Measurements from ENCODE around the gene HSPA5. TPM values are rescaled to one million over a fixed set of nuclear protein-coding genes. Genes with fewer than 3 reads are reported as not detected.

The HSPA5 gene
- total and polyA plus RNA-seq, 4 donors = 108 to 342 (median 237) TPM

DNA sequence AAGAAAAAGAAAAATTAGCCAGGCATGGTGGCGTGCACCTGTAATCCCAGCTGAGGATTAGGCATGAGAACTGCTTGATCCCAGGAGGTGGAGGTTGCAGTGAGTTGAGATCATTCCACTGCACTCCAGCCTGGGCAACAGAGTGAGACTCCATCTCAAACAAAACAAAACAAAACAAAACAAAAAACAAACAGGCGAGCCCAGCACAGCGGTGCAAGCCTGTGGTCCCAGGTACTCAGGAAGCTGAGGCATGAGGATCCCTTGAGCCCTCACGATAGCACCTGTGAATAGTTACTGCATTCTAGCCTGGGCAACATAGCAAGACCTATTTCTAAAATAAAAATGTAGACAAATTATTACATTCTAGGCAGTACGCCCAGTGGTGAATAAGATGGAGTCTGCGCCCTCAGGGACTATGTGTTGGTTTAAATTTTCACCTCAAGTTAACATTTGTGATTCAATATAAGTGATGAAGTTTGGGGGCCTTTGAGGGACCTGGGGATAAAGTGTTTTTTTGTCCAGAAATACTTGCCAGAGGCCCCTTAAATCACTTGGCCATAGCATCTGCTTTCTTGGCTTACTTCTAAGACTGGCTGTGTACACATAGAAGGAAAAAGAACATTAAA, 17.1 kb upstream of the HSPA5 start:
- Histone ChIP-seq H3K4me3 (ENCODE audit: low read depth in 1 of 3, low read length in 3 of 3) (no peak overlapping the region), H3K27me3 (ENCODE audit: control insufficient read depth in 4 of 4, insufficient read depth in 4 of 4, low read length in 3 of 4) (no peaks in the 10 kb centered on the region), H3K27ac (ENCODE audit: low read depth in 1 of 2, low read length in 2 of 2) (no peak overlapping the region), H3K9ac (ENCODE audit: low read depth in 1 of 2, low read length in 2 of 2) (no peak overlapping the region), H3K36me3 (ENCODE audit: control insufficient read depth in 4 of 4, insufficient read depth in 3 of 4, low read depth in 1 of 4, low read length in 3 of 4) (no peaks in the 10 kb centered on the region), H3K4me1 (ENCODE audit: control insufficient read depth in 4 of 4, insufficient read depth in 4 of 4, low read length in 3 of 4) (peaks cover 3 to 9% (median 6%) of the 10 kb centered on the region in 4 donors), H3K9me3 (ENCODE audit: control insufficient read depth in 4 of 4, low read length in 3 of 4) (no peaks in the 10 kb centered on the region)
- TF ChIP-seq SP1 (IDR thresholded peaks at IDR 0.05) = no peak
- TF ChIP-seq, protein P1, sequence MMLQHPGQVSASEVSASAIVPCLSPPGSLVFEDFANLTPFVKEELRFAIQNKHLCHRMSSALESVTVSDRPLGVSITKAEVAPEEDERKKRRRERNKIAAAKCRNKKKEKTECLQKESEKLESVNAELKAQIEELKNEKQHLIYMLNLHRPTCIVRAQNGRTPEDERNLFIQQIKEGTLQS (IDR thresholded peaks at IDR 0.05) = no peak
- TF ChIP-seq TAF1 (conservative IDR thresholded peaks at IDR 0.05) = no peak
- TF ChIP-seq, protein P2, sequence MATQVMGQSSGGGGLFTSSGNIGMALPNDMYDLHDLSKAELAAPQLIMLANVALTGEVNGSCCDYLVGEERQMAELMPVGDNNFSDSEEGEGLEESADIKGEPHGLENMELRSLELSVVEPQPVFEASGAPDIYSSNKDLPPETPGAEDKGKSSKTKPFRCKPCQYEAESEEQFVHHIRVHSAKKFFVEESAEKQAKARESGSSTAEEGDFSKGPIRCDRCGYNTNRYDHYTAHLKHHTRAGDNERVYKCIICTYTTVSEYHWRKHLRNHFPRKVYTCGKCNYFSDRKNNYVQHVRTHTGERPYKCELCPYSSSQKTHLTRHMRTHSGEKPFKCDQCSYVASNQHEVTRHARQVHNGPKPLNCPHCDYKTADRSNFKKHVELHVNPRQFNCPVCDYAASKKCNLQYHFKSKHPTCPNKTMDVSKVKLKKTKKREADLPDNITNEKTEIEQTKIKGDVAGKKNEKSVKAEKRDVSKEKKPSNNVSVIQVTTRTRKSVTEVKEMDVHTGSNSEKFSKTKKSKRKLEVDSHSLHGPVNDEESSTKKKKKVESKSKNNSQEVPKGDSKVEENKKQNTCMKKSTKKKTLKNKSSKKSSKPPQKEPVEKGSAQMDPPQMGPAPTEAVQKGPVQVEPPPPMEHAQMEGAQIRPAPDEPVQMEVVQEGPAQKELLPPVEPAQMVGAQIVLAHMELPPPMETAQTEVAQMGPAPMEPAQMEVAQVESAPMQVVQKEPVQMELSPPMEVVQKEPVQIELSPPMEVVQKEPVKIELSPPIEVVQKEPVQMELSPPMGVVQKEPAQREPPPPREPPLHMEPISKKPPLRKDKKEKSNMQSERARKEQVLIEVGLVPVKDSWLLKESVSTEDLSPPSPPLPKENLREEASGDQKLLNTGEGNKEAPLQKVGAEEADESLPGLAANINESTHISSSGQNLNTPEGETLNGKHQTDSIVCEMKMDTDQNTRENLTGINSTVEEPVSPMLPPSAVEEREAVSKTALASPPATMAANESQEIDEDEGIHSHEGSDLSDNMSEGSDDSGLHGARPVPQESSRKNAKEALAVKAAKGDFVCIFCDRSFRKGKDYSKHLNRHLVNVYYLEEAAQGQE (IDR thresholded peaks at IDR 0.05) = no peak
- TF ChIP-seq, protein P3, sequence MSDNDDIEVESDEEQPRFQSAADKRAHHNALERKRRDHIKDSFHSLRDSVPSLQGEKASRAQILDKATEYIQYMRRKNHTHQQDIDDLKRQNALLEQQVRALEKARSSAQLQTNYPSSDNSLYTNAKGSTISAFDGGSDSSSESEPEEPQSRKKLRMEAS (IDR thresholded peaks at IDR 0.05) = no peak
- TF ChIP-seq HNF4A (conservative IDR thresholded peaks at IDR 0.05) = no peak
- no peak for TF ChIP-seq EGR1 (IDR thresholded peaks at IDR 0.05; ENCODE audit: low read depth in 2 of 2)
- no peak for TF ChIP-seq FOXA2 (IDR thresholded peaks at IDR 0.05)
- TF ChIP-seq NR2F2 (IDR thresholded peaks at IDR 0.05) = no peak
- TF ChIP-seq RAD21 (IDR thresholded peaks at IDR 0.05) = no peak
- no peak for TF ChIP-seq FOXA1 (IDR thresholded peaks at IDR 0.05)
- no peak for TF ChIP-seq GABPA (IDR thresholded peaks at IDR 0.05 in 1 of 2, conservative IDR thresholded peaks at IDR 0.05 in 1 of 2)
- TF ChIP-seq JUND (IDR thresholded peaks at IDR 0.05) = no peak
- TF ChIP-seq, protein P4, sequence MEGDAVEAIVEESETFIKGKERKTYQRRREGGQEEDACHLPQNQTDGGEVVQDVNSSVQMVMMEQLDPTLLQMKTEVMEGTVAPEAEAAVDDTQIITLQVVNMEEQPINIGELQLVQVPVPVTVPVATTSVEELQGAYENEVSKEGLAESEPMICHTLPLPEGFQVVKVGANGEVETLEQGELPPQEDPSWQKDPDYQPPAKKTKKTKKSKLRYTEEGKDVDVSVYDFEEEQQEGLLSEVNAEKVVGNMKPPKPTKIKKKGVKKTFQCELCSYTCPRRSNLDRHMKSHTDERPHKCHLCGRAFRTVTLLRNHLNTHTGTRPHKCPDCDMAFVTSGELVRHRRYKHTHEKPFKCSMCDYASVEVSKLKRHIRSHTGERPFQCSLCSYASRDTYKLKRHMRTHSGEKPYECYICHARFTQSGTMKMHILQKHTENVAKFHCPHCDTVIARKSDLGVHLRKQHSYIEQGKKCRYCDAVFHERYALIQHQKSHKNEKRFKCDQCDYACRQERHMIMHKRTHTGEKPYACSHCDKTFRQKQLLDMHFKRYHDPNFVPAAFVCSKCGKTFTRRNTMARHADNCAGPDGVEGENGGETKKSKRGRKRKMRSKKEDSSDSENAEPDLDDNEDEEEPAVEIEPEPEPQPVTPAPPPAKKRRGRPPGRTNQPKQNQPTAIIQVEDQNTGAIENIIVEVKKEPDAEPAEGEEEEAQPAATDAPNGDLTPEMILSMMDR (IDR thresholded peaks at IDR 0.05; ENCODE audit: low read depth, low read length, missing input control) = no peak
- no peak for TF ChIP-seq HNF4G (IDR thresholded peaks at IDR 0.05)
- no peak for DNase-seq (ENCODE audit: low spot score)
- WGBS = 95% methylated on average over 6 of the region's 6 CpGs

DNA sequence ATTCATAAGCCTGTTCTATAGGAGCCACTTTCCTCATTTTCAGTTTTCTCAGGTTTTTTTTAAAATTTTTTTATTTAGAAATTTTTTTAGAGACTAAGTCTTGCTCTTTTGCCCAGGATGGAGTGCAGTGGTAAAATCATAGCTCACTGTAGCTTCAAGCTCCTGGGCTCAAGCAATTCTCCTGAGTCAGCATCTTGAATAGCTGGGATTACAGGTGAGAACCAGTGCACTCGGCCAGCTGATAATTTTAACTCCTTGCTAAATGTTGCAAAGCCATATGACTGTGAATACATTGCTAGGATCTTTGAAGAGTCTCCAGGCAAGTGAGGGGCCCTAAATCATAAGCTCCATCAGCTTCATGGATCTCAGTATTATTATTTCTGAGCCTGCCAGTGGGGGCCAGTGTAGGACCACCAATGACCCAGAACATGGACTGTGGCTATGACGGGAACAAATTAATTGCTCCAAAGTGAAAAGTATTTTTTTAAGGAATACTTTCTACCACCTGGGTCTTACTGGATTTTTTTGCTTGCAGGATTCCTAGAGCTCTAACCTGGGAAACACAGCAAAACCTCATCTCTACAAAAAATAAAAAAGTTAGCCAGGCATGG, 14.7 kb upstream of the HSPA5 start:
- Histone ChIP-seq H3K36me3 (ENCODE audit: control insufficient read depth in 4 of 4, insufficient read depth in 3 of 4, low read depth in 1 of 4, low read length in 3 of 4) (no peaks in the 10 kb centered on the region), H3K9ac (ENCODE audit: low read depth in 1 of 2, low read length in 2 of 2) (no peak overlapping the region), H3K27me3 (ENCODE audit: control insufficient read depth in 4 of 4, insufficient read depth in 4 of 4, low read length in 3 of 4) (no peaks in the 10 kb centered on the region), H3K9me3 (ENCODE audit: control insufficient read depth in 4 of 4, low read length in 3 of 4) (no peaks in the 10 kb centered on the region), H3K4me1 (ENCODE audit: control insufficient read depth in 4 of 4, insufficient read depth in 4 of 4, low read length in 3 of 4) (no peaks in the 10 kb centered on the region), H3K27ac (ENCODE audit: low read depth in 1 of 2, low read length in 2 of 2) (no peak overlapping the region), H3K4me3 (ENCODE audit: low read depth in 1 of 3, low read length in 3 of 3) (no peak overlapping the region)
- DNase-seq (ENCODE audit: low spot score) = peak; percentile 47
- 56% methylated on average over 2 of the region's 2 CpGs for WGBS
- peak; percentile 55 to 62 for TF ChIP-seq RAD21 (IDR thresholded peaks at IDR 0.05)
- TF ChIP-seq, protein P4 (IDR thresholded peaks at IDR 0.05; ENCODE audit: low read depth, low read length, missing input control) = peak; percentile 23
- no peak for TF ChIP-seq FOXA1 (IDR thresholded peaks at IDR 0.05)
- no peak for TF ChIP-seq GABPA (IDR thresholded peaks at IDR 0.05 in 1 of 2, conservative IDR thresholded peaks at IDR 0.05 in 1 of 2)
- TF ChIP-seq JUND (IDR thresholded peaks at IDR 0.05) = no peak
